Superior temporal gyrus (tissue), 1 donor: ENCODE measurements around the gene SEMA6A.

Experiments used
- DNase-seq: peaks from one replicate; pipeline ENCODE4 v3.0.0-alpha.2; 2016; ENCODE audit errors: extremely low spot score

SEMA6A gene

DNA sequence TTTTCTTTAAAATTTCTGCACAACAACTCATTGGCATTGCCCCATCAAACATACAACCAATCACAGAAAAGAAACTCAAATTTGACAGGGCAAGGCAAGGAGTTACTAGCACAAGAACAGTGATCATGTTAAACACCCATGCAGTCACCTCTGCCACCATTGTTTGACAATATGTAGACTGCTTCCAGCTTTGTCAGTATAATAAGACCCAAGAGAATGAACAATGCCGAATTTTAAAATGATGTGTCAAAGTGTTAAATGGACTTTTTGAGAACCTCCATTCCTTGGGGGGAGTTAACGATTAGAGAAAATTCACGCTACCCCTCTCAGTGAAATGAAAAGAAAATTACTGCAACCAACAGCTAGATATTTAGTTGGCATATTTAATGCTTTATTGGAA lies 109.2 kb downstream of the SEMA6A start:
- DNase-seq = no peak

DNA sequence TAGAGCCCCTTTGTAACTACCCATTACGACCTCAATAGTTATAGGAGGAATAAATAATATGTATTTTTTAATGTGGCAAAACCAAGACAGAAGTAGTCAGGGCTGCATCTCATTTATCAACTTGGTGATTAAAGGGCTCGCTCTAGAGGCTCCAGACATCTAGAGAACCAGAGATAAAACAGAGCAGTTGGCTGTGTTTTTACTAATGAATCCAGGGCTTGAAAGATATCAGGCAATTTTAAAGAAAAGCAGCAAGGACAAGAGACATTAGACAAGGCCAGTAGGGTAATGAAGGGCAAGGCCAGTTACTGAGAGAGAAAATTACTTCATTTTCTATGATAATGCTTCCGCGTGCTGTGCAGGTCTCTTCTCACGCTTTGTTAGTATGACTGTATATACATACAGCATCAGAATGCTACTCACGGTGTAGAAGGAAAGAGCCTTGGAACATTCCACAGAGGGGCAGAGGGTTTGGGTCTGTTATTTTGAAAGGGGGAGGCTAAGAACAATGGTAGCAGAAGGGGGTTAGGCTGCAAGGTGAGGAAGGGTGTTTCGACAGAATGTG lies 110.4 kb downstream of the SEMA6A start:
- DNase-seq = no peak

DNA sequence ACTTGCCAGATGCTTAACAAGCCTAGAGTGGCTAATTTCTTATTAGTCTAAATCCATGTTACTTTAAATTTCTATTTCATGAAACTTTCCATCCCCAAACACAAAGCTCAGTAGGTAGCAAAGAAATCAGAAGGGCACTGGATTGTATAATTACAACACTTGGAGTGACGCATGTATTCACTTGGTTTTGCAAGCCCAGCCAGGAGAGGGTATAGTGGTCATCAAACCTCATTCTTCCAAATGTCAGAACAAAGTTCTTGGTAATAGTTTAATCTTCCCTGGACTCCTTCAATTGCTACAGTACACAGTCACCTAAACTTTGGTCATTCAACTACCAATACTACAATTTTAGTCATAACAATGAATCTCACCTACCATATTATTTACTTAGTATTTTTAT lies 112.1 kb downstream of the SEMA6A start:
- no peak for DNase-seq

DNA sequence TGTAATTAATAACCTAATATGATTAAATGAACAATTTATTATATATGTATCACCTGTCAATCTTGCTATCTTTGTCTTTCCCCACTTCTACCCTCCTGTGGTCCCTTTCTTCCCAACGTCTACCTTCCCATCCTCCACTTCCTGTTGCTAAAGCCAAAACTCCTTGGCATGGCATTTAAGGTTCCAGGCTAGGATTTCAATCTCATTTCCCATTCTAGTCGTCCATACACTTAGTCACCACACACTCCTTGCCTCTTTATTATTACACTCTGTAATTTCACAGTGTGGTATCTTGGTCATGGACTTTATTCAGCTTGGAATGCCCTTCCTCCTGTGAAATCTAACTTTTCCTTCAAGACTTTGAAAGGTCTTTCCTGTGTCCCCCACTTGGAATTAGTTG lies 115.3 kb downstream of the SEMA6A start:
- no peak for DNase-seq

DNA sequence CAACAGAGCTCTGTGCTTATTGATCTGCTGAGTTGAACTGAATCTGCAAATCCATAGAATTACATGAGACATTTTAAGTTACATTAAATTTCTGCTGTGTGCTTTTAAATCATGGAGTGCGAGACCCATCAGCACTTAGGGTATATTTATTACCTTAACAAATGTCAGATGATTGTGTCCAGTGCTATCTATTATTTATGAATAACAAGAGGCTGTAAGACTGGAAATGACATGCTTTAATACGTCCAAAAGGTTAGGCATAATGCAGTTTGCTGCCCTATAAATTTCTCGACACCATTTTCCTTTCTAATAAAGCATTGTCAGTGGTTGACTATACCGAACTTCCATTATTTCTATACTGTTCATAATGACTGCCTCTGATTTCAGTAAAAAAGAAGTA lies 117.6 kb downstream of the SEMA6A start:
- DNase-seq = no peak

DNA sequence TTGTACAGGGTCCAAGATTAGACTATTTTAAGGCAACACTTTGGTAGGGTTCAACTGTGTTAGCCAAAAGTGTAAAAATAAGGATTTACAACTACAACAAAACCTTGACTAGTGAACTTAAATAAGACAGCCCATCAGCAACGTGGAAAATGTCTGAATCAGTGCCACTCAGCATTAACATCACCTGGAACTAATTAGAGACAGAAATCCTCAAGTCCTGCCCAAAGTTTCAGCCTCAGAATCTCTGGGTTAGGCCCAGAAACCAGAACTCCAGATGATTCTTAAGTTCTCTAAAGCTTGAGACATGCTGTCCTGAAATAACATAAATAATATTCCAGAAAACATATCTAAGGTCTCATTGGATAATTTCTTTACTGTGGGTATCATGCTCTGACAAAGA lies 118.6 kb downstream of the SEMA6A start:
- DNase-seq = no peak

DNA sequence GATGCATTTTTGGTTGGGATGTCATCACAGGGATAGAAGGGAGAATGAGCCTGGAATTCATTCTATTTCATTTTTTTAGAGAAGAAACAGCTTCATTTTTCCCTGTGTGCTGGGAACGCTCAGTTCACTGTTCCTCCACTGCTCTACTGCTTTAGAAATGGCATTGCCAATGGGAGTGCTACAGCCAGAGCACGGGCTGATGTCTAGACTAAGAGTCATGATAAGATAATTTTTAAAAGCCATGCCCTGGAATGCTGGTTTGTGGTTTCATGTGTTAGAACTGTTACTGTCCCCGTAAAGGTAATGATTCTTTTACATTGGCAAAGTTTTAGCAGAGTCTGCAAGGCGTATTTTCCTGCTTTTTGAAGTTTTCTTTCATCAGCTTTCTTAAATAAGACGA lies 119.6 kb downstream of the SEMA6A start:
- DNase-seq = no peak

DNA sequence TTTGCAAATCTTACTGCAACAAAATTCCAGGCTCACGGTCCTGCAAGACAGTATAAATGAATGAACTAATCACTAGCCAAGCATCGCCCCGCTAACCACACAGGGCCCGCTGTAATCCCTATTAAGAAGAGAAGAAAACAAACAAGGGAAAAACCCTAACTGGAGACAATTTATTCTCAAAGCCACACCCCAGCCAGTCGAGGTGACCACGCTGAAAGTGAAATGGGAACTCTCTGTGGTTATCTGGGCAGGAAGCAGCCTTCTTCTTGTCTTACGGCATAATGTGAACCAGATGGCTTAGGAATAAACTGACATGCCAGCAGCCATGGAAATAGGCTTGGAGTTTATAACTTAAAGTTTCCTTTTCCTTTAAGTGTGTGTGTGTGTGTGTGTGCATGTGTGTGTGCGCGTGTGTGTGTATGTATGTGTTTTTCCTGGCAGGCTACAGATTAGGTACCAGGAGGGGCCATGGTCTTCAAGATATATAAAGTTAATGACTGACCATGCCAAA lies 120.2 kb downstream of the SEMA6A start:
- no peak for DNase-seq

DNA sequence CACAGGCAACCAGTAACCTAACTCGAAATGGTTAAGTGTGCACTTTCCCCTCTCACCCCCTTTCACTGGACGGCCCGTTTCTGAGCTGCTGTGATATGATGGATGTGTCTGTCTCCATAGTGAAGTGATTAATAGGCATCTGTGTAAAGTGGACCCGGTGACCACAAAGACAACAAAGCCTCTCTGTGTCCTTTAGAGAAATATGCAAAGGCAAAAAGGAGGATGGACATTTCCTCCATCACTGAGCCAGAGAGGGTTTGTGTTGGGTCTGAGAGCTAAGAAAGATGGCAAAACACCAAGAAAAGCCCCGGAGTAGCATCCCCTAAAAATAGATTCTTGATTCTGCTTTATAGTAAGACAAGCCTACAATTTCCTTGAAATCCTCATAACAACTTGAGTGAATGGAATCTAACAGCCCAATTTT lies 120.6 kb downstream of the SEMA6A start:
- peak; percentile 88 for DNase-seq

DNA sequence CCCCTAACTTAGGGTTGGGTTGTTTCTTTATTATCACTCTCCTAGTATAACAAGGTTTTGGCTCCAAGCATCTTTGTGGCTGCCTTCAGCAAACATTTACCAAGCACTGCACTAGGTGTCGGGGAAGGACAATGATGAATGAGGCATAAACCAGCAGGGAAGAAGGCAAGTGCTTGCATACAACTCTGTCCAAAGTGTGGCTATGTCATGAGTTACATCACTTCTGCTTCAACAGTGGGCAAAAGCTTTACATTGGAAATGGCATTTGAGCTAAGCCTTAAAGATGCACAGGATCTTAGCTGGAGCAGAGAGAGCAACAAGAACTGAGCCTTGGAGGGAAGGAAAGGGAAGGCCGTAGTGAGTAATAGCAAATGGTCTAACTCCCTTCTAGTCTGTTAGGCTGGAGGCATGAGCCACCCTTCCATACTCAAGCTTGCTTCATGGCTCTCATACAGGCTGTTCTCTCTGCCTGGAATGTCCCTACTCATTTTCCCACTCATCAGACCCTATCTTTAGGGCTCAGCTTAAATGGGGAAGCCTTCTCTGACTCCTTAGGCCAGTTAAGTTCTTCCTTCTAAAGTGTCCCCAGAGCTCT lies 121.8 kb downstream of the SEMA6A start:
- no peak for DNase-seq

DNA sequence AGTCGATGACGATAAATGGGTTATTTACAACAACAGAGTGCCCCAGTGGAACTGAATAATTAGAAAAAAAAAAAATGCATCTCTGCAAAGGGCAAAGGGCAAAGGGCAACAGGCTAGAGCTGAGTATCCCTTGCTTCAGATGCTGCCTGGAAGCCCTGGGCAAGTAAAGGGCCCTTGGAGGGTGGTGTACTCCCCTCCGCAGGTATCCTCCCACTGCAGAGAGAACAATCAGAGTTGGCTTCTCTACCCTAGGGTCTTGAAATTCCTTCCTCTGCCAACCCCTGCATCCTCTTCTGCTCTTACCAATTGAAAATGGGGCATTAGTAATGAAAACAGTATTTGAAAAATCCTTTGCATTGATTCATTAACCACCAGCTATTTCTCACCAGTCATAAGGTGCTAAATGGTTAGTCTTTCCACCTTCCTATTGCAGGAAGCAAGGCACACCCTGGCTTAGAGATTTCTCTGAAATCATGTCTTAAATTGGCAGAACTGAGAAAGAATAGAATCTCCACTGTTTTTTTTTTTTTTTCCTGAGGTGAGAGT lies 122.6 kb downstream of the SEMA6A start:
- DNase-seq = no peak

DNA sequence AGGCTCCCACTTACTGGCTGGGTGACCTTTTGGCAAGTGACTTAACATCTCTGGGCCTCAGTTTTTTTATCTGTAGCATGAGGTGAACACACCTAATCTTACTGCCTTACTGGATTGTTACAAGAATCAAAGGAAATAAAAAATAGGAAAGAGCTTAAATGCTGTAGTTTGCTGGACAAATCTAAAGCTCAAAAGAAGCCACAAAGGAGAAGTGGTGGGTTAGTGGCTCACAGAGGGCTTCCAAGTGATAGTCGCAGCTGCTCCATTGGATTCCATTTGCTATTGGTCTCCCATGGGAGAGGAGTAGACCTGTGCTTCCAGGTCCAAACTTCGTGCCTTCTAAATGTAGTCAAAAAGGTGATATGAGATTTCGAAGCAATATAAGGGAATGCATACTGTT lies 123.6 kb downstream of the SEMA6A start:
- DNase-seq = no peak

DNA sequence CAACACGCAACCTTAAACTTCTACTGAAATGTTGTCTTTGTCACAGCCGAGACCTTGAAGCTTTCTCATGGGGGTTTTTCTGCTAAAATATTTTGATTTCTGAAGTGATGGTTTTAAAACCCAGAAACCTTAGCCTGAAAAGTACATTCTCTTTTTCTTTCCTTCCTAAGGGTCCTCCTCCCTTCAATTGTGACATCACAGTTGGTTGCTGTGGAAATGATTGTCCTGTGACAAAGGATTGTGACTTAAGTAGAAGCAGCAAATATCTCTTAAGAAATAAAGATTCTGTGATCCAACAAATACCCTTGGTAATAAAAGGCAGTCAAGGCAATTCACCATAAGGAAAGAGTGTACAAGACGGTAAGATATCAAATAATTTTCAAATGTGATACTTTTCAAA lies 125.2 kb downstream of the SEMA6A start:
- DNase-seq = no peak

DNA sequence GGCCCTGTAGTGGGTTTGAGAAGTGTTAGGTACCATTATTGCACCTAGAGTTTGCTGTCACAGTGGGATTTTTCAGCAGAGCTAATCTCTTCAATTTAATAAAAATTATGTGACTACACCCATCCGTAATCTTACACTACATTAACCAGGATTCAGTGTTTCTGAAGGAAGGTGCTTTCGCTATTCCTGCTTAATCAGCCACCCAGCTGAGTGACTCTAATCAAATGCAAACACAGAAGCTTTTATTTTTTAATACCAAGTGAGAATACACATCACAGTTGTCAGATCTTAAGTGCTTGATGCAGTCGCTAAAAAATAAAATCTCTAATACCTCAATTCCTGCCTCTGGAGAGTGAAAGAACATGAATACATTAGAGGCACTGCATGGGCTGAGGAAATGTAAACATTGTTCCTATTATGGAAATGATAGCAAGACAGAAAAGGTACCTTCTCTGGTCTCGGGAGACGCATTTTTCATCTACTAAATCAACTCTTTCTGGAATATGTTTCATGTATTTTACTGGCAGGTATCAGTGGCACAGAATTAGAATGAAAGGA lies 125.7 kb downstream of the SEMA6A start:
- DNase-seq = no peak

DNA sequence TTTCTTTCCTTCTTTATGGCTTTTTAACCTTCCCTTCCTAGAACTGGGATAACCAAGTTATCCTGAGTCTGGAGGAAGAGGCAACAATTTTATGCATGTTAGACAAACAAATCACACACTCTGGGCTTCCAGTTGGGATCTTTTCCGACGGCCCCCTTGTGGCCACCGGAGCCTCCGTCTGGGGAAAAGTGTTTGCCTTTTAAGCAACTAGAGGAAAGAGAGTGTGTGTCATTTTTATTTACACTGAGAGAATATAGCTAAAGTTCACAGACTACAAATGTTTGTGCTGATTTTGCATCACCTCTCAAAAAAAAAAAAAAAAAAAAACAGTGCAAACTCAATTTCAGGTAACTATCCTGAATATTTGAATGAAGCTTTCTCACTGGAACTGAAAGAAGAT lies 126.2 kb downstream of the SEMA6A start:
- DNase-seq = no peak

DNA sequence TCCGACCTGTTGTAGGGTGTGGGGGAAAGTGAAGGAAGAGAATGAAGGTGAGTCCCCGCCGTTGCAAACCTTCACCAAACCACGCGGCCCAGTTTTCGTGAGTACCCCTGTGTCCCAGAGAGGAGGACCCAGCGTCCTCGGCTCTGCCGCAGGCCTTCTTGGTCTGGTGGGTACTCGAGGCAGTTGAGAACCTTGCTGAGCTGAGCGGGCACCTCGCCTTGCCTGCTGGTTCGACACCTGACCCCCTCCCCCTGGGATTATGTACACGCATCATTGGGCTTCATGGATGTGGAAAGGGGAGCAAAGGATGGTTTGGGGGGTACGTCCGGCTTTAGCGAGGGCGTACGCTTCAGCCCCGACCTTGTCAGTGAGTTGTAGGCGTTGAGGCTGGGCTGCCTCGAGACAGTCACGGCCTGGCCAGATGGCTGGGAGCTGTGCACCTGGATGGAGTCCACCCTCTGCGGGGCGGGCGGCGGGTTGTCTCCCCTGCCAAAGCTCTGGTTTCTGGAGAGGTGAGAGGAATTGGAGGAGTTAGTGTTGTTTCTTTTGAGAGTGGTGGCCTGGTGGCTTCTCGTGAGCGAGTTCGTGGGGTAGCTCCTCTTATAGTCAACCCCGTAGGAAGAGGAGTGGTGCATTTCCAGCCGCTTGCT lies 128.1 kb downstream of the SEMA6A start:
- DNase-seq = no peak

DNA sequence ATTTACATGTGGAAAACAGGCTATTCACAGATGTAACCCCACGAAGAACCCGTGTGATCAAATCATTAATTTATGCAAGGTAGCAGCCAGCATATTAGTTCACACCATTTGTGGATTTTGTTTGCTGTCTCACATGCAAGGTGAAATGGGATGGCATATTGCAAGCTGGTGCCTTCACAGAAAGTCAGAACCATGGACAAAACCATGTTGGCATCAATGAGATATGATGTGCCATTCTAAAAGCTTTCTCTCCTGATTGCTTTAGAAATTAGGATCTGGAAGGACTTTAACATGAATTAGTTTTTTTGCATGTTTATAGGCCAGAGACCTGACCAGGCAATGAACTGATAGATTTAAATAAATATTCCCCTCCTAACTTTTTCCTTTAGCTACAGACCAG lies 129.3 kb downstream of the SEMA6A start:
- DNase-seq = no peak

DNA sequence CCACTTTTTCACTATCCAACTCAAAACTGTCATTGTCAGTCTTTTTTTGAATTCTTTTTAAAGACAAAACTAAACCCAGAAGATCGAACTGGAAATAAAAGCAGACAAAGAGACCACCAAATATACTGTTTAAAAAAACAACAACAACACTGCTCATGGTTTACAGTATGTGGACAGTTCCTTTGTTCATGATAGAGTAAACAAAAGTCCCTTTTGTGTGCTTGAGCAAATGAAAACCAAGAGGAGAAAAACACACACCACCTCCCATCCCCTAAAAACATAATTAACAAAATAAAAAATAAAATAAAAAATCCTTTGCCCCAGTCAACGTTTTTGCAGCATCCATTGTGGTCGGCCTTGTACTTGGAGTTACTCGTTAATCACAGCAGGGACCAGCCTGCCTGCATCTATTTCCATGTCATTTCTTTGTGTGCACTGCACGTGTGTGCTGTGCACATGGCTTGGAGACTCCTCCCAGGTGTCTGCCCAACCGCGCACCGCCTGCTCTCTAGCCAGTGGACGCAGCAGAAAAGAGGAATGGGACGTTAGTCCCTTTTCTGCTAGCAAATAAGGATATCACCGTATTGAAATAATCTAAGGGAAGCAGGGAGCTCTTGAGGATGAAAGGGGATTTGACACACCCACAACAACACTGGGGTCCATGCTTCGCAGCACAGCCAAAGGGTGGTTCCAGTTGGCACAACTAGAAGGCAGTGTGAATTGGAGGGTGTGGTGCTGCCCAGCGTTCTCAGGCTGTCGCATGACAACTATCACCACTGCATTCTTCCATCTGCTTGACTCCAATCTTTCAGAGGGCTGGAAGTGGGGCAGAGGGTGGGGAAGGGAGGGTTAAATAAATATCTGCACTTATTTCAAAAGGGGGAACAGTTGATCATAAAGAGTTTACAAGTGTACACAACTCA lies 130.0 kb downstream of the SEMA6A start:
- DNase-seq = peak; percentile 67

DNA sequence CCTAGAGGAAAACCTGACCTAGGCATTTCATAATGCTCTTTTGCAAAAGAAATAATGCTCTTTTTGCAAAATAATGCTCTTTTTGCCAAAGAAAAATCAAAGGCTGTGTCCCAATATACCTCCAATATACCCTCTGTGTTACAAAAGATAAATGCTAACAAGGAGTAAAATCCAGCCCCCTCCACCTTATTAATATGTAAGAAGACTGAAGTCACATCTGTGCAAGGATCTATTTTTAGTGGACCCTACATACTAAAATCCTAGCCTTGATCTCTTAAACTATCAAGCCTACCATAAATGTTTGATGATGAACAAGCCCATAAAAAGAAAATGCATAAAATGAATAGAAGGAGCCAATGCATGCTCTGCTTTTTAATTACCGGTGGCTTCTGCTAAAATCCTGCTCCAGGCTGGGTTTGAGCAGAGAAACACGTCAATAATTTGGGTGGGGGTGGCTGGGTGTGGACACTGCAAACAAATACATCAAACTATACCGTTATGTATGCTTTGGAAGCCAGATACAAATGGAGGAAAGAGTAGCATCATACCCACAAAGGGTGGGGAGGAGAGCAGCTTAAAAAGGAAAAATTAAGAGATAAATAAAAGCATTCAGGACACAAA lies 131.6 kb downstream of the SEMA6A start:
- no peak for DNase-seq

DNA sequence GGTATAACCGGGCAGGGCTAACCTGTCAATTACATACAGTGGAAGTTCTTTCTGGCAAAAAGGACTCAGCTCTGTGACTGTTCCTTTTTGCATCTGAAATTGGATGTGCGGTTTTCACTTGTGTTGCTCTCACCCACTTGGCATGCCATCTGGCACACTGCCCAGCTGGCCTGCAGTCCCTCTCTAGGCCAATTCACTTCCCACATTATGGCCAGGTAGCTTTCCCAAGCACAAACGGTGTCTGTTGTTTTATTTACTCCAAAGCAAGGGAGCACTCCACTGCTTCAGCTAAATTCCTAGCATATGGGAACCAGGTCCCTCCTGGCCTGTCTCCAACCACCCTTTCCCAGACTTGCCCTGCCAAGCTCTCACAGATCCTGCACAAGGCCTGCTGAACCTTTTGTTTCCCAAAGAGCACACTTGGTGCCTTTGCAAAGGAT lies 132.5 kb downstream of the SEMA6A start:
- DNase-seq = peak; percentile 51

DNA sequence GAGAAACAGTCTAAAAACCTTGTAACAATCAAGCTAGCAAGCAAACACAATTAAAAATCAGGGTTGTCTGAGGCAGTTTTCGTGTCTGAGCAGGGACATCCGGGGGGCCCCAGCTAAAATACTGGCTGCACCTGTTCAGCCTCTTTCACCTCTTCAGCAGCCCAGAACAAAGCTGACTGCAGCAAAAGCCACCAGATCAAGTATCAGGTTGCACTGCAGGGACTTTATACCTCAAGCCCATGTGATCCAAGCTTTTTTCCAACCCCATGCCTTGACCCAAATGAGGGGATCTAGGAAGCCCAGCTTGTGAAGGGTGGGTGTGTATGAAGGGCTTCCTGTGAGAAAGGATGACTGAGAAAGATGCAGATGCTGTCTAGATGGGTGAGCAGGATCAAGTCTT lies 133.4 kb downstream of the SEMA6A start:
- peak; percentile 14 for DNase-seq
